HepG2 (cell line): Measurements from ENCODE around the gene FITM1. TPM values are rescaled to one million over a fixed set of nuclear protein-coding genes. Genes with fewer than 3 reads are reported as not detected.

ENCODE experiments used
- ATF7 ChIP-seq, 2 experiments: fragments of 450-650 bp in 1 of 2; sonication (generic) in 1 of 2; formaldehyde crosslinking in 1 of 2; IDR thresholded peaks; 2 replicates each; pipeline versions ENCODE4 v1.4.0 to v1.6.1; 2016 to 2020; ENCODE audit warnings: antibody characterized with exemption in 1 of 2, mild to moderate bottlenecking in 1 of 2, missing genetic modification reagents in 1 of 2
- CBFB ChIP-seq: sonication (generic); formaldehyde crosslinking; IDR thresholded peaks from 2 replicates; pipeline ENCODE4 v1.4.0; 2020; ENCODE audit warnings: missing genetic modification reagents
- CEBPB ChIP-seq: IDR thresholded peaks from 2 replicates; pipeline ENCODE4 v1.6.1; 2011; ENCODE audit warnings: low read depth, low read length, improper control_type of control experiment, borderline replicate concordance
- CENPBD1 ChIP-seq: sonication (generic); formaldehyde crosslinking; IDR thresholded peaks from 2 replicates; pipeline ENCODE4 v1.8.0; 2022; ENCODE audit warnings: missing genetic modification reagents, low read depth, mild to moderate bottlenecking, borderline replicate concordance
- FOXJ3 ChIP-seq: sonication (generic); formaldehyde crosslinking; IDR thresholded peaks from 2 replicates; pipeline ENCODE4 v1.4.0; 2020; ENCODE audit warnings: missing genetic modification reagents, mild to moderate bottlenecking, borderline replicate concordance
- HOXA3 ChIP-seq: sonication (generic); formaldehyde crosslinking; IDR thresholded peaks from 2 replicates; pipeline ENCODE4 v1.5.0; 2020; ENCODE audit warnings: missing genetic modification reagents
- ISL2 ChIP-seq: sonication (generic); formaldehyde crosslinking; IDR thresholded peaks from 2 replicates; pipeline ENCODE4 v1.5.0; 2020; ENCODE audit warnings: missing genetic modification reagents
- LCORL ChIP-seq, 2 experiments: fragments of 450-650 bp in 1 of 2; sonication (generic) in 1 of 2; formaldehyde crosslinking in 1 of 2; IDR thresholded peaks; 2 replicates each; pipeline versions ENCODE4 v1.5.0 to v1.6.1; 2017 to 2020; ENCODE audit warnings: antibody characterized with exemption in 1 of 2, missing genetic modification reagents in 1 of 2
- NFE2L1 ChIP-seq: sonication (generic); formaldehyde crosslinking; IDR thresholded peaks from 2 replicates; pipeline ENCODE4 v1.4.0; 2020; ENCODE audit warnings: missing genetic modification reagents, mild to moderate bottlenecking, borderline replicate concordance
- PAF1 ChIP-seq: IDR thresholded peaks from 2 replicates; pipeline ENCODE4 v1.6.1; 2016; ENCODE audit warnings: missing genetic modification reagents, missing compliant biosample characterization
- SIX1 ChIP-seq: sonication (generic); formaldehyde crosslinking; IDR thresholded peaks from 2 replicates; pipeline ENCODE4 v1.4.0; 2020; ENCODE audit warnings: missing genetic modification reagents, borderline replicate concordance
- SIX4 ChIP-seq: sonication (generic); formaldehyde crosslinking; IDR thresholded peaks from 2 replicates; pipeline ENCODE4 v1.4.0; 2020; ENCODE audit warnings: missing genetic modification reagents
- ZNF138 ChIP-seq: sonication (generic); formaldehyde crosslinking; IDR thresholded peaks from 2 replicates; pipeline ENCODE4 v1.5.0; 2020; ENCODE audit warnings: mild to moderate bottlenecking, low read depth, missing genetic modification reagents
- ZNF142 ChIP-seq: sonication (generic); formaldehyde crosslinking; IDR thresholded peaks from 2 replicates; pipeline ENCODE4 v1.4.0; 2020; ENCODE audit warnings: missing genetic modification reagents
- ZNF331 ChIP-seq: sonication (generic); formaldehyde crosslinking; IDR thresholded peaks from 2 replicates; pipeline ENCODE4 v1.4.0; 2020; ENCODE audit warnings: missing genetic modification reagents
- ZNF337 ChIP-seq: sonication (generic); formaldehyde crosslinking; IDR thresholded peaks from 2 replicates; pipeline ENCODE4 v1.5.1; 2020; ENCODE audit warnings: missing genetic modification reagents, low read depth, mild to moderate bottlenecking, borderline replicate concordance
- ZNF563 ChIP-seq: sonication (generic); formaldehyde crosslinking; IDR thresholded peaks from 2 replicates; pipeline ENCODE4 v1.8.0; 2022; ENCODE audit warnings: mild to moderate bottlenecking, moderate library complexity, missing genetic modification reagents
- ZNF710 ChIP-seq: sonication (generic); formaldehyde crosslinking; IDR thresholded peaks from 2 replicates; pipeline ENCODE4 v1.5.0; 2020; ENCODE audit warnings: mild to moderate bottlenecking, missing genetic modification reagents, borderline replicate concordance
- polyA plus RNA-seq, 8 experiments: library from polyadenylated mRNA; depleted of rRNA in 3 of 8; stranded (reverse) in 7 of 8; unstranded in 1 of 8; fragments of >200 nt; fragmentation: Illumina TruSeq in 4 of 8; extraction: Trizol in 4 of 8; gene quantifications; 2 replicates each; pipeline versions ENCODE4 v1.2.1 to v1.2.3, GENCODE V29; 2011 to 2016; ENCODE audit warnings: low read depth in 4 of 8, missing spikeins in 1 of 8, mixed read lengths in 1 of 8; ENCODE audit not compliant: insufficient read depth in 1 of 8
- total RNA-seq, 5 experiments: library from RNA; depleted of rRNA; stranded (reverse); fragments of >200 nt; fragmentation: Illumina TruSeq; extraction: Trizol; gene quantifications; 2 replicates each; pipeline ENCODE4 v1.2.3, GENCODE V29; 2016; ENCODE audit warnings: low read depth in 1 of 5
- TF ChIP-seq, protein P1 (sequence below): sonication (generic); formaldehyde crosslinking; IDR thresholded peaks from 2 replicates; pipeline ENCODE4 v1.4.0; 2020; ENCODE audit warnings: mild to moderate bottlenecking, missing genetic modification reagents
- TF ChIP-seq, protein P2 (sequence below): sonication (generic); formaldehyde crosslinking; IDR thresholded peaks from 2 replicates; pipeline ENCODE4 v1.8.0; 2022; ENCODE audit warnings: mild to moderate bottlenecking, missing genetic modification reagents, borderline replicate concordance

The FITM1 gene
- total and polyA plus RNA-seq, 2 of the 13 experiments (the other 11 are each of a cell fraction or from before 2014, with no cell fraction given) = 2.7 to 5.8 TPM

GRCh38 chr14:24110060-24110459 lies 20.4 kb upstream of the FITM1 start (continued):
- TF ChIP-seq ZNF138 (CRISPR knock-in tag) (no peak), CENPBD1 (no peak), FOXJ3 (CRISPR knock-in tag) (no peak), NFE2L1 (no peak), CBFB (peak; percentile 93), SIX1 (CRISPR knock-in tag) (0 out of 2 replicates have a peak, but pooled peaks have one; percentile 25), ZNF710 (no peak), ISL2 (0 out of 2 replicates have a peak, but pooled peaks have one; percentile 35), ZNF142 (no peak), ZNF337 (CRISPR knock-in tag) (no peak), SIX4 (CRISPR knock-in tag) (no peak), PAF1 (no peak), ZNF563 (CRISPR knock-in tag) (no peak), ZNF331 (peak; percentile 51; the same call in 1 of the 2 replicates), CEBPB (peak; percentile 82), ATF7 (IDR thresholded peaks at IDR 0.05) (peak; percentile 60), ATF7 (CRISPR knock-in tag; IDR thresholded peaks at IDR 0.05) (no peak), HOXA3 (CRISPR knock-in tag) (peak; percentile 62), LCORL (IDR thresholded peaks at IDR 0.05) (peak; percentile 45; the same call in 1 of the 2 replicates), LCORL (CRISPR knock-in tag; IDR thresholded peaks at IDR 0.05) (peak; percentile 77; the same call in 1 of the 2 replicates)
- TF ChIP-seq, protein P1, sequence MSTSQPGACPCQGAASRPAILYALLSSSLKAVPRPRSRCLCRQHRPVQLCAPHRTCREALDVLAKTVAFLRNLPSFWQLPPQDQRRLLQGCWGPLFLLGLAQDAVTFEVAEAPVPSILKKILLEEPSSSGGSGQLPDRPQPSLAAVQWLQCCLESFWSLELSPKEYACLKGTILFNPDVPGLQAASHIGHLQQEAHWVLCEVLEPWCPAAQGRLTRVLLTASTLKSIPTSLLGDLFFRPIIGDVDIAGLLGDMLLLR = no peak
- TF ChIP-seq, protein P2, sequence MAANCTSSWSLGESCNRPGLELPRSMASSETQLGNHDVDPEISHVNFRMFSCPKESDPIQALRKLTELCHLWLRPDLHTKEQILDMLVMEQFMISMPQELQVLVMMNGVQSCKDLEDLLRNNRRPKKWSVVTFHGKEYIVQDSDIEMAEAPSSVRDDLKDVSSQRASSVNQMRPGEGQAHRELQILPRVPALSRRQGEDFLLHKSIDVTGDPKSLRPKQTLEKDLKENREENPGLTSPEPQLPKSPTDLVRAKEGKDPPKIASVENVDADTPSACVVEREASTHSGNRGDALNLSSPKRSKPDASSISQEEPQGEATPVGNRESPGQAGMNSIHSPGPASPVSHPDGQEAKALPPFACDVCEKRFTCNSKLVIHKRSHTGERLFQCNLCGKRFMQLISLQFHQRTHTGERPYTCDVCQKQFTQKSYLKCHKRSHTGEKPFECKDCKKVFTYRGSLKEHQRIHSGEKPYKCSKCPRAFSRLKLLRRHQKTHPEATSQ (CRISPR knock-in tag) = 0 out of 2 replicates have a peak, but pooled peaks have one; percentile 78
